ENCODE measurements around the gene DDX47. TPM values are rescaled to one million over a fixed set of nuclear protein-coding genes. Genes with fewer than 3 reads are reported as not detected.
A peak's percentile ranks its signal among the peaks of the same experiment; 100 is the strongest.
"Not testable (repeated sequence)": the region's sequence is repeated elsewhere in the genome, so short reads cannot be mapped to it uniquely, and the experiment has no call there.

DDX47 gene
- total and polyA plus RNA-seq, 10 donors: 34.0 to 58.1 (median 42.0) TPM

GRCh38 chr12:12799163-12799920 lies 13.8 kb upstream of the DDX47 start:
- Histone ChIP-seq H3K36me3 (no peaks in the 10 kb centered on the region), H3K4me3 (no peak overlapping the region), H3K4me1 (peaks cover 5 to 17% (median 15%) of the 10 kb centered on the region in 6 donors), H3K27me3 (replicated peaks in 1 of 7) (no peaks in the 10 kb centered on the region), H3K27ac (no peak overlapping the region), H3K9me3 (no peaks in the 10 kb centered on the region)
- intact Hi-C loops (cut with DNase I; ENCODE audit: low total_unique reads): no loop called here
- no peak for TF ChIP-seq POLR2A (IDR thresholded peaks at IDR 0.05)
- TF ChIP-seq CTCF (IDR thresholded peaks at IDR 0.05 in 8 of 11, conservative IDR thresholded peaks at IDR 0.05 in 3 of 11): no peak
- no peak for TF ChIP-seq POLR2AphosphoS5 (IDR thresholded peaks at IDR 0.05)
- 72 to 95% (median 81%) methylated on average over 8 of the region's 8 CpGs for WGBS, 5 donors
- no peak for DNase-seq

- Histone ChIP-seq H3K4me1 (peaks cover 5 to 19% (median 15%) of the 10 kb centered on the region in 6 donors), H3K36me3 (no peaks in the 10 kb centered on the region), H3K9me3 (no peaks in the 10 kb centered on the region), H3K27ac (no peak overlapping the region), H3K4me3 (no peak overlapping the region), H3K27me3 (replicated peaks in 1 of 7) (no peaks in the 10 kb centered on the region)
- intact Hi-C loops (cut with DNase I; ENCODE audit: low total_unique reads): no loop called here
- no peak for DNase-seq
- TF ChIP-seq CTCF (IDR thresholded peaks at IDR 0.05 in 8 of 11, conservative IDR thresholded peaks at IDR 0.05 in 3 of 11): no peak
- no peak for TF ChIP-seq POLR2AphosphoS5 (IDR thresholded peaks at IDR 0.05)
- WGBS, 5 donors: 80 to 95% (median 85%) methylated on average over 9 of the region's 9 CpGs
These were observed 12.6 kb upstream of the DDX47 start for GRCh38 chr12:12800406-12801180.

- intact Hi-C loops (cut with DNase I; ENCODE audit: low total_unique reads); DNase-seq; H3K36me3 ChIP-seq; H3K9me3 ChIP-seq; H3K27me3 ChIP-seq (replicated peaks in 1 of 7); H3K4me3 ChIP-seq; H3K27ac ChIP-seq: not testable (repeated sequence)
- peaks cover 5 to 23% (median 17%) of the 10 kb centered on the region in 6 donors for H3K4me1 ChIP-seq
- 67 to 93% (median 78%) methylated on average over 4 of the region's 4 CpGs for WGBS, 5 donors
These were observed 11.5 kb upstream of the DDX47 start for GRCh38 chr12:12801656-12802055.

GRCh38 chr12:12803186-12803585 lies 10.0 kb upstream of the DDX47 start:
- WGBS, 5 donors: 13 to 72% (median 61%) methylated on average over 2 of the region's 2 CpGs

More at GRCh38 chr12:12803186-12803585, 10.0 kb upstream of the DDX47 start:
- TF ChIP-seq POLR2A (IDR thresholded peaks at IDR 0.05): no peak
- no peak for TF ChIP-seq CTCF (IDR thresholded peaks at IDR 0.05 in 8 of 11, conservative IDR thresholded peaks at IDR 0.05 in 3 of 11)
- peak in 2 of 3 donors; percentile 20 to 35 for TF ChIP-seq POLR2AphosphoS5 (IDR thresholded peaks at IDR 0.05)
- H3K27ac ChIP-seq: peak overlapping the region in 3 of 8 donors; percentile 19 to 33 (median 25)
- intact Hi-C loops (cut with DNase I; ENCODE audit: low total_unique reads): no loop called here
- DNase-seq: no peak
- no peaks in the 10 kb centered on the region for H3K36me3 ChIP-seq
- peaks cover 14 to 38% (median 31%) of the 10 kb centered on the region in 6 donors for H3K4me1 ChIP-seq
- H3K27me3 ChIP-seq (replicated peaks in 1 of 7): no peaks in the 10 kb centered on the region
- no peak overlapping the region for H3K4me3 ChIP-seq
- no peaks in the 10 kb centered on the region for H3K9me3 ChIP-seq
